ENCODE measurements around the gene LIM2. TPM values are rescaled to one million over a fixed set of nuclear protein-coding genes. Genes with fewer than 3 reads are reported as not detected.

LIM2 gene
- total RNA-seq, 1 donor from 2014 or later, result not detected

GRCh38 chr19:51331193-51331592, 56.6 kb downstream of the LIM2 start:
- intact Hi-C loops (cut with DNase I), result loop anchor here (10.0 kb wide), 2 partner anchors 64 to 236 kb away; partner anchors contain the start of gene C19orf84

GRCh38 chr19:51330366-51330765, 57.4 kb downstream of the LIM2 start:
- no peak for TF ChIP-seq POLR2A (IDR thresholded peaks at IDR 0.05)
- TF ChIP-seq CTCF (IDR thresholded peaks at IDR 0.05), result no peak
- no peak for TF ChIP-seq POLR2AphosphoS5 (IDR thresholded peaks at IDR 0.05; ENCODE audit: insufficient read depth in 1 of 2, low read depth in 1 of 2)
- Histone ChIP-seq H3K4me1 (peaks cover 6% of the 10 kb centered on the region), H3K27ac (no peak overlapping the region), H3K27me3 (no peaks in the 10 kb centered on the region), H3K4me3 (no peak overlapping the region), H3K36me3 (no peaks in the 10 kb centered on the region), H3K9me3 (no peaks in the 10 kb centered on the region)
- intact Hi-C loops (cut with DNase I), result loop anchor here (10.0 kb wide), 2 partner anchors 64 to 236 kb away; partner anchors contain the start of gene C19orf84
- no peak for DNase-seq (ENCODE audit: extremely low spot score in 2 of 2)

More at GRCh38 chr19:51331193-51331592, 56.6 kb downstream of the LIM2 start:
- Histone ChIP-seq H3K4me3 (no peak overlapping the region), H3K9me3 (no peaks in the 10 kb centered on the region), H3K27ac (no peak overlapping the region), H3K4me1 (peaks cover 6% of the 10 kb centered on the region), H3K36me3 (no peaks in the 10 kb centered on the region), H3K27me3 (no peaks in the 10 kb centered on the region)
- TF ChIP-seq POLR2A (IDR thresholded peaks at IDR 0.05) (no peak), CTCF (IDR thresholded peaks at IDR 0.05) (no peak)
- no peak for DNase-seq (ENCODE audit: extremely low spot score in 2 of 2)

Other genes with a start within 250 kb of the LIM2 start
- gene SIGLEC7, start 245.7 kb downstream of the LIM2 start, total RNA-seq, result 1.5 TPM
- 5.6 TPM for gene CD33, start 162.9 kb downstream of the LIM2 start, total RNA-seq
- not detected for gene SIGLECL1, start 136.9 kb downstream of the LIM2 start, total RNA-seq
- not detected for gene IGLON5, start 76.3 kb downstream of the LIM2 start, total RNA-seq
- 20.1 TPM for gene VSIG10L, start 45.8 kb downstream of the LIM2 start, total RNA-seq
- gene ETFB, start 21.6 kb downstream of the LIM2 start, total RNA-seq, result 114 TPM
- not detected for gene CLDND2, start 19.0 kb downstream of the LIM2 start, total RNA-seq
- gene NKG7, start 15.3 kb downstream of the LIM2 start, total RNA-seq, result 3.4 TPM
- gene C19orf84, start 2.6 kb upstream of the LIM2 start, total RNA-seq, result not detected
- gene SIGLEC10, start 29.7 kb upstream of the LIM2 start, total RNA-seq, result 3.7 TPM
- not detected for gene SIGLEC8, start 70.5 kb upstream of the LIM2 start, total RNA-seq
- not detected for gene CEACAM18, start 90.6 kb upstream of the LIM2 start, total RNA-seq
- not detected for gene SIGLEC12, start 113.8 kb upstream of the LIM2 start, total RNA-seq
- gene SIGLEC6, start 143.7 kb upstream of the LIM2 start, total RNA-seq, result 1.2 TPM
- 8.1 TPM for gene ZNF175, start 183.3 kb upstream of the LIM2 start, total RNA-seq
- gene SIGLEC5, start 242.4 kb upstream of the LIM2 start, total RNA-seq, result 0.49 TPM

All from vagina (tissue), 2 donors.